NCI-H2196 (cell line): Measurements from ENCODE around the gene LDLRAD4.
"Not testable (repeated sequence)": the region's sequence is repeated elsewhere in the genome, so short reads cannot be mapped to it uniquely, and the experiment has no call there.

Experiments used
- DNase-seq: peaks from one replicate; lab custom pipeline; 2025; ENCODE audit not compliant: unreplicated experiment; lab: John Stamatoyannopoulos, UW

LDLRAD4 gene

DNA sequence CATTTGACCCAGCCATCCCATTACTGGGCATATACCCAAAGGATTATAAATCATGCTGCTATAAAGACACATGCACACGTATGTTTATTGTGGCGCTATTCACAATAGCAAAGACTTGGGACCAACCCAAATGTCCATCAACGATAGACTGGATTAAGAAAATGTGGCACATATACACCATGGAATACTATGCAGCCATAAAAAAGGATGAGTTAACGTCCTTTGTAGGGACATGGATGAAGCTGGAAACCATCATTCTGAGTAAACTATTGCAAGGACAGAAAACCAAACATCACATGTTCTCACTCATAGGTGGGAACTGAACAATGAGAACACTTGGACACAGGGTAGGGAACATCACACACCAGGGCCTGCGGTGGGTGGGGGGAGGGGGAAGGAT lies 476.8 kb downstream of the LDLRAD4 start:
- DNase-seq: not testable (repeated sequence)

GRCh38 chr18:13696961-13697360 lies 478.4 kb downstream of the LDLRAD4 start:
- DNase-seq: no peak

GRCh38 chr18:13700153-13700552 lies 481.6 kb downstream of the LDLRAD4 start:
- DNase-seq: no peak
